ENCODE measurements around the gene RAF1.

The RAF1 gene

GRCh38 chr3:12582730-12583129 lies 81.2 kb downstream of the RAF1 start:
- Mint-ChIP-seq H3K36me3 (peaks cover 4% of the 10 kb centered on the region), H3K4me1 (ENCODE audit: low read depth) (no peaks in the 10 kb centered on the region), H3K27ac (peak overlapping the region; percentile 28), H3K9me3 (ENCODE audit: low read depth) (no peaks in the 10 kb centered on the region), H3K4me3 (no peak overlapping the region), H3K27me3 (no peaks in the 10 kb centered on the region)

GRCh38 chr3:12579905-12580304 lies 84.0 kb downstream of the RAF1 start:
- H3K4me1 Mint-ChIP-seq (ENCODE audit: low read depth): no peaks in the 10 kb centered on the region
- H3K9me3 Mint-ChIP-seq (ENCODE audit: low read depth): peaks cover 3% of the 10 kb centered on the region
- no peaks in the 10 kb centered on the region for H3K27me3 Mint-ChIP-seq
- peaks cover 22% of the 10 kb centered on the region for H3K36me3 Mint-ChIP-seq
- H3K4me3 Mint-ChIP-seq: no peak overlapping the region
- H3K27ac Mint-ChIP-seq: peak overlapping the region; percentile 68

GRCh38 chr3:12579456-12579855 lies 84.5 kb downstream of the RAF1 start:
- Mint-ChIP-seq H3K4me3 (no peak overlapping the region), H3K4me1 (ENCODE audit: low read depth) (no peaks in the 10 kb centered on the region), H3K27ac (peak overlapping the region; percentile 46), H3K27me3 (no peaks in the 10 kb centered on the region), H3K9me3 (ENCODE audit: low read depth) (peaks cover 3% of the 10 kb centered on the region), H3K36me3 (peaks cover 26% of the 10 kb centered on the region)

GRCh38 chr3:12578742-12579141 lies 85.2 kb downstream of the RAF1 start:
- peaks cover 30% of the 10 kb centered on the region for H3K36me3 Mint-ChIP-seq
- H3K4me1 Mint-ChIP-seq (ENCODE audit: low read depth): peaks cover 2% of the 10 kb centered on the region
- H3K27ac Mint-ChIP-seq: no peak overlapping the region
- H3K4me3 Mint-ChIP-seq: no peak overlapping the region
- no peaks in the 10 kb centered on the region for H3K27me3 Mint-ChIP-seq
- H3K9me3 Mint-ChIP-seq (ENCODE audit: low read depth): peaks cover 3% of the 10 kb centered on the region

GRCh38 chr3:12577379-12577778 lies 86.5 kb downstream of the RAF1 start:
- Mint-ChIP-seq H3K4me3 (no peak overlapping the region), H3K27ac (no peak overlapping the region), H3K9me3 (ENCODE audit: low read depth) (peaks cover 3% of the 10 kb centered on the region), H3K36me3 (peaks cover 30% of the 10 kb centered on the region), H3K4me1 (ENCODE audit: low read depth) (peaks cover 2% of the 10 kb centered on the region), H3K27me3 (no peaks in the 10 kb centered on the region)

- H3K27me3 Mint-ChIP-seq: no peaks in the 10 kb centered on the region
- H3K4me3 Mint-ChIP-seq: no peak overlapping the region
- no peak overlapping the region for H3K27ac Mint-ChIP-seq
- H3K4me1 Mint-ChIP-seq (ENCODE audit: low read depth): peaks cover 2% of the 10 kb centered on the region
- H3K36me3 Mint-ChIP-seq: peaks cover 39% of the 10 kb centered on the region
- peaks cover 3% of the 10 kb centered on the region for H3K9me3 Mint-ChIP-seq (ENCODE audit: low read depth)
Measured at GRCh38 chr3:12574661-12575060, 89.3 kb downstream of the RAF1 start.

GRCh38 chr3:12574131-12574530 lies 89.8 kb downstream of the RAF1 start:
- Mint-ChIP-seq H3K27ac (no peak overlapping the region), H3K4me3 (no peak overlapping the region), H3K36me3 (peaks cover 38% of the 10 kb centered on the region)

GRCh38 chr3:12571986-12572385 lies 91.9 kb downstream of the RAF1 start:
- Mint-ChIP-seq H3K36me3 (peaks cover 39% of the 10 kb centered on the region), H3K27ac (no peak overlapping the region), H3K4me3 (no peak overlapping the region)

More at GRCh38 chr3:12574131-12574530, 89.8 kb downstream of the RAF1 start:
- Mint-ChIP-seq H3K27me3 (no peaks in the 10 kb centered on the region), H3K9me3 (ENCODE audit: low read depth) (peaks cover 3% of the 10 kb centered on the region), H3K4me1 (ENCODE audit: low read depth) (peaks cover 2% of the 10 kb centered on the region)

GRCh38 chr3:12569836-12570235 lies 94.1 kb downstream of the RAF1 start:
- H3K36me3 Mint-ChIP-seq: peaks cover 36% of the 10 kb centered on the region
- H3K27ac Mint-ChIP-seq: no peak overlapping the region
- H3K4me3 Mint-ChIP-seq: no peak overlapping the region

More at GRCh38 chr3:12571986-12572385, 91.9 kb downstream of the RAF1 start:
- no peaks in the 10 kb centered on the region for H3K27me3 Mint-ChIP-seq
- H3K4me1 Mint-ChIP-seq (ENCODE audit: low read depth): peaks cover 12% of the 10 kb centered on the region
- peaks cover 3% of the 10 kb centered on the region for H3K9me3 Mint-ChIP-seq (ENCODE audit: low read depth)

GRCh38 chr3:12568747-12569146 lies 95.2 kb downstream of the RAF1 start:
- H3K27me3 Mint-ChIP-seq: no peaks in the 10 kb centered on the region
- peaks cover 33% of the 10 kb centered on the region for H3K36me3 Mint-ChIP-seq
- peak overlapping the region; percentile 46 for H3K27ac Mint-ChIP-seq
- H3K9me3 Mint-ChIP-seq (ENCODE audit: low read depth): peaks cover 3% of the 10 kb centered on the region
- H3K4me3 Mint-ChIP-seq: no peak overlapping the region
- H3K4me1 Mint-ChIP-seq (ENCODE audit: low read depth): peaks cover 22% of the 10 kb centered on the region

More at GRCh38 chr3:12569836-12570235, 94.1 kb downstream of the RAF1 start:
- peaks cover 21% of the 10 kb centered on the region for H3K4me1 Mint-ChIP-seq (ENCODE audit: low read depth)
- H3K9me3 Mint-ChIP-seq (ENCODE audit: low read depth): peaks cover 3% of the 10 kb centered on the region
- H3K27me3 Mint-ChIP-seq: no peaks in the 10 kb centered on the region

GRCh38 chr3:12566976-12567375 lies 96.9 kb downstream of the RAF1 start:
- Mint-ChIP-seq H3K4me3 (no peak overlapping the region), H3K27me3 (no peaks in the 10 kb centered on the region), H3K4me1 (ENCODE audit: low read depth) (peaks cover 29% of the 10 kb centered on the region), H3K36me3 (peaks cover 30% of the 10 kb centered on the region), H3K9me3 (ENCODE audit: low read depth) (peaks cover 3% of the 10 kb centered on the region), H3K27ac (no peak overlapping the region)

GRCh38 chr3:12562451-12562850 lies 101.5 kb downstream of the RAF1 start:
- Mint-ChIP-seq H3K36me3 (peaks cover 18% of the 10 kb centered on the region), H3K4me3 (no peak overlapping the region), H3K4me1 (ENCODE audit: low read depth) (peaks cover 61% of the 10 kb centered on the region), H3K9me3 (ENCODE audit: low read depth) (peaks cover 3% of the 10 kb centered on the region), H3K27ac (no peak overlapping the region), H3K27me3 (no peaks in the 10 kb centered on the region)

- no peaks in the 10 kb centered on the region for H3K27me3 Mint-ChIP-seq
- no peaks in the 10 kb centered on the region for H3K9me3 Mint-ChIP-seq (ENCODE audit: low read depth)
- peaks cover 61% of the 10 kb centered on the region for H3K4me1 Mint-ChIP-seq (ENCODE audit: low read depth)
- peak overlapping the region; percentile 40 for H3K4me3 Mint-ChIP-seq
- H3K27ac Mint-ChIP-seq: peak overlapping the region; percentile 91
- H3K36me3 Mint-ChIP-seq: peaks cover 15% of the 10 kb centered on the region
Measured at GRCh38 chr3:12561397-12561796, 102.5 kb downstream of the RAF1 start.

GRCh38 chr3:12560505-12561190 lies 103.3 kb downstream of the RAF1 start:
- Mint-ChIP-seq H3K27me3 (peaks cover 3% of the 10 kb centered on the region), H3K4me3 (peak overlapping the region; percentile 72), H3K27ac (peak overlapping the region; percentile 91), H3K36me3 (peaks cover 13% of the 10 kb centered on the region), H3K9me3 (ENCODE audit: low read depth) (no peaks in the 10 kb centered on the region), H3K4me1 (ENCODE audit: low read depth) (peaks cover 65% of the 10 kb centered on the region)

- H3K27me3 Mint-ChIP-seq: peaks cover 9% of the 10 kb centered on the region
- H3K4me3 Mint-ChIP-seq: peak overlapping the region; percentile 97
- peaks cover 5% of the 10 kb centered on the region for H3K36me3 Mint-ChIP-seq
- H3K4me1 Mint-ChIP-seq (ENCODE audit: low read depth): peaks cover 63% of the 10 kb centered on the region
- no peaks in the 10 kb centered on the region for H3K9me3 Mint-ChIP-seq (ENCODE audit: low read depth)
- no peak overlapping the region for H3K27ac Mint-ChIP-seq
Measured at GRCh38 chr3:12559520-12559919, 104.4 kb downstream of the RAF1 start.

GRCh38 chr3:12558706-12559105 lies 105.2 kb downstream of the RAF1 start:
- Mint-ChIP-seq H3K36me3 (peaks cover 4% of the 10 kb centered on the region), H3K27me3 (peaks cover 11% of the 10 kb centered on the region), H3K4me3 (peak overlapping the region; percentile 97), H3K4me1 (ENCODE audit: low read depth) (peaks cover 68% of the 10 kb centered on the region), H3K9me3 (ENCODE audit: low read depth) (no peaks in the 10 kb centered on the region), H3K27ac (peak overlapping the region; percentile 50)

Measured in activated naive CD8-positive, alpha-beta T cell (primary cell).